ENCODE results near the gene FGGY. TPM values are rescaled to one million over a fixed set of nuclear protein-coding genes. Genes with fewer than 3 reads are reported as not detected.

Gene FGGY
- total RNA-seq, 4 donors from 2014 or later = 23.3 to 26.4 (median 25.3) TPM

- no peak overlapping the region for H3K4me3 ChIP-seq
- H3K4me1 ChIP-seq = peaks cover 6 to 17% (median 10%) of the 10 kb centered on the region in 4 donors
- intact Hi-C loops (cut with DNase I) = no loop called here
- no peaks in the 10 kb centered on the region for H3K36me3 ChIP-seq
- no peak for DNase-seq (ENCODE audit: extremely low spot score)
- H3K27ac ChIP-seq (replicated peaks in 1 of 4) = no peak overlapping the region
- no peaks in the 10 kb centered on the region for H3K27me3 ChIP-seq
- WGBS = 90% methylated on average over 3 of the region's 3 CpGs
- H3K9me3 ChIP-seq = no peaks in the 10 kb centered on the region
- TF ChIP-seq POLR2A (IDR thresholded peaks at IDR 0.05; ENCODE audit: low read depth) (no peak), POLR2AphosphoS5 (IDR thresholded peaks at IDR 0.05) (no peak), EP300 (IDR thresholded peaks at IDR 0.05) (no peak)
- TF ChIP-seq, protein P1, sequence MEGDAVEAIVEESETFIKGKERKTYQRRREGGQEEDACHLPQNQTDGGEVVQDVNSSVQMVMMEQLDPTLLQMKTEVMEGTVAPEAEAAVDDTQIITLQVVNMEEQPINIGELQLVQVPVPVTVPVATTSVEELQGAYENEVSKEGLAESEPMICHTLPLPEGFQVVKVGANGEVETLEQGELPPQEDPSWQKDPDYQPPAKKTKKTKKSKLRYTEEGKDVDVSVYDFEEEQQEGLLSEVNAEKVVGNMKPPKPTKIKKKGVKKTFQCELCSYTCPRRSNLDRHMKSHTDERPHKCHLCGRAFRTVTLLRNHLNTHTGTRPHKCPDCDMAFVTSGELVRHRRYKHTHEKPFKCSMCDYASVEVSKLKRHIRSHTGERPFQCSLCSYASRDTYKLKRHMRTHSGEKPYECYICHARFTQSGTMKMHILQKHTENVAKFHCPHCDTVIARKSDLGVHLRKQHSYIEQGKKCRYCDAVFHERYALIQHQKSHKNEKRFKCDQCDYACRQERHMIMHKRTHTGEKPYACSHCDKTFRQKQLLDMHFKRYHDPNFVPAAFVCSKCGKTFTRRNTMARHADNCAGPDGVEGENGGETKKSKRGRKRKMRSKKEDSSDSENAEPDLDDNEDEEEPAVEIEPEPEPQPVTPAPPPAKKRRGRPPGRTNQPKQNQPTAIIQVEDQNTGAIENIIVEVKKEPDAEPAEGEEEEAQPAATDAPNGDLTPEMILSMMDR (IDR thresholded peaks at IDR 0.05) = no peak
Measured at GRCh38 chr1:59258412-59259032, 38.4 kb upstream of the FGGY start.

DNA sequence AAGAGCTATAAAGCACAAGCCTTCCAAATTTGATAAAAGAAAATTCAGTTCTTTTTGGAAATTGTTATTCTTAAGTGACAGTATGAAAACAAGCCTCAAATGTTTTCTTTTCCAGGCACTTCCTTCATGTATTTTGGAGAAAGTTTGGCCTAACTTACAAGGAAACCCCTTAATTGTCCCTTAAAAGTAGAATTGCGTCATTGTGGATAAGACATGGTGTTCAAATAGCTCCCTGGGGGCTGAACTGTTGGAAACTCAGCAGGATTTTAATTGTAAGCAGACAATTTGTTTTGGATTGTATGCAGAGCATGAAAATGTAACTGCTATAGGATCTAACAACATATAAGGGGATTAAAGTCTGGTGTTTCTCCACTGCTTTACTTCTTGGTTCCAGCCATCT lies 35.4 kb upstream of the FGGY start:
- H3K27ac ChIP-seq (replicated peaks in 1 of 4) = peak overlapping the region in 1 of 4 donors; percentile 3
- H3K4me3 ChIP-seq = no peak overlapping the region
- intact Hi-C loops (cut with DNase I) = no loop called here
- H3K36me3 ChIP-seq = no peaks in the 10 kb centered on the region
- 83% methylated on average over 1 of the region's 1 CpG for WGBS
- H3K9me3 ChIP-seq = no peaks in the 10 kb centered on the region
- peaks cover 6 to 17% (median 10%) of the 10 kb centered on the region in 4 donors for H3K4me1 ChIP-seq
- no peak for DNase-seq (ENCODE audit: extremely low spot score)
- no peak for TF ChIP-seq POLR2AphosphoS5 (IDR thresholded peaks at IDR 0.05)
- no peak for TF ChIP-seq POLR2A (IDR thresholded peaks at IDR 0.05; ENCODE audit: low read depth)
- TF ChIP-seq, protein P1 (IDR thresholded peaks at IDR 0.05) = no peak
- TF ChIP-seq EP300 (IDR thresholded peaks at IDR 0.05) = no peak
- H3K27me3 ChIP-seq = no peaks in the 10 kb centered on the region

DNA sequence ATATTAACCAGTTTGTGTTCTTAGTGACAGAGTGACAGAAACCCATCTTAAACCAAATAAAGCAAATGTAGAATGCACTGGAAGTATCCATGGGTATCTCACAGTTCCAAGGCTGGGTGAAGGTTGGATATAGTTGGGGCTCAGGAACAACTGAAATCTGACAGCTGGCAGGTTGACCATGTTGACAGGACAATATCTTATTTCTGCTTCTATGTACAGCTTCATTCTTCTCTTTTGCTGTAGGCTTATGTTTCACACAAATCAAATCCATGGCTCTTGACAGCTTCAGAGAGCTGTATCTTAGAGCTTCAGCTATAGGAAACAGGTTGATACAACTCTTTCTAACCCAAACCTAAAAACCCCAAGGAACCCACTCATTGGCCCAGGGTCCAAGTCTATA lies 34.3 kb upstream of the FGGY start:
- no peak overlapping the region for H3K27ac ChIP-seq (replicated peaks in 1 of 4)
- H3K4me1 ChIP-seq = peaks cover 6 to 17% (median 13%) of the 10 kb centered on the region in 4 donors
- H3K4me3 ChIP-seq = no peak overlapping the region
- DNase-seq (ENCODE audit: extremely low spot score) = no peak
- H3K27me3 ChIP-seq = no peaks in the 10 kb centered on the region
- no peaks in the 10 kb centered on the region for H3K36me3 ChIP-seq
- intact Hi-C loops (cut with DNase I) = no loop called here
- no peaks in the 10 kb centered on the region for H3K9me3 ChIP-seq
- TF ChIP-seq, protein P1 (IDR thresholded peaks at IDR 0.05) = no peak
- TF ChIP-seq POLR2A (IDR thresholded peaks at IDR 0.05; ENCODE audit: low read depth) (no peak), POLR2AphosphoS5 (IDR thresholded peaks at IDR 0.05) (no peak), EP300 (IDR thresholded peaks at IDR 0.05) (no peak)

- Histone ChIP-seq H3K27ac (replicated peaks in 1 of 4) (no peak overlapping the region), H3K36me3 (no peaks in the 10 kb centered on the region), H3K9me3 (no peaks in the 10 kb centered on the region), H3K4me1 (peaks cover 6 to 17% (median 13%) of the 10 kb centered on the region in 4 donors), H3K4me3 (no peak overlapping the region), H3K27me3 (no peaks in the 10 kb centered on the region)
- TF ChIP-seq POLR2A (IDR thresholded peaks at IDR 0.05; ENCODE audit: low read depth) (no peak), EP300 (IDR thresholded peaks at IDR 0.05) (no peak), POLR2AphosphoS5 (IDR thresholded peaks at IDR 0.05) (no peak)
- TF ChIP-seq, protein P1 (IDR thresholded peaks at IDR 0.05) = no peak
- intact Hi-C loops (cut with DNase I) = no loop called here
- DNase-seq (ENCODE audit: extremely low spot score) = no peak
Measured at GRCh38 chr1:59263111-59263510, 33.8 kb upstream of the FGGY start.

- H3K9me3 ChIP-seq = no peaks in the 10 kb centered on the region
- H3K4me1 ChIP-seq = peaks cover 6 to 14% (median 12%) of the 10 kb centered on the region in 4 donors
- H3K27ac ChIP-seq (replicated peaks in 1 of 4) = no peak overlapping the region
- no peaks in the 10 kb centered on the region for H3K36me3 ChIP-seq
- intact Hi-C loops (cut with DNase I) = no loop called here
- no peak for TF ChIP-seq EP300 (IDR thresholded peaks at IDR 0.05)
- no peak for TF ChIP-seq POLR2AphosphoS5 (IDR thresholded peaks at IDR 0.05)
- TF ChIP-seq, protein P1 (IDR thresholded peaks at IDR 0.05) = no peak
- no peak for TF ChIP-seq POLR2A (IDR thresholded peaks at IDR 0.05; ENCODE audit: low read depth)
- H3K27me3 ChIP-seq = no peaks in the 10 kb centered on the region
- 68% methylated on average over 4 of the region's 4 CpGs for WGBS
- H3K4me3 ChIP-seq = no peak overlapping the region
- DNase-seq (ENCODE audit: extremely low spot score) = no peak
Measured at GRCh38 chr1:59265622-59266021, 31.3 kb upstream of the FGGY start.

Measured in esophagus muscularis mucosa (tissue), 4 donors.